Skeletal muscle satellite cell (primary cell): ENCODE data around the gene TYW5. TPM values are rescaled to one million over a fixed set of nuclear protein-coding genes. Genes with fewer than 3 reads are reported as not detected.

Experiments
- H3K27me3 ChIP-seq: 2 replicates; pipeline ENCODE4 v1.7.0; 2013; ENCODE audit warnings: low read length; ENCODE audit not compliant: control insufficient read depth, insufficient read depth
- H3K36me3 ChIP-seq: 2 replicates; pipeline ENCODE4 v1.7.0; 2013; ENCODE audit warnings: mild to moderate bottlenecking, control low read depth, low read length; ENCODE audit not compliant: insufficient read depth
- H3K4me1 ChIP-seq: 2 replicates; pipeline ENCODE4 v1.7.0; 2013; ENCODE audit warnings: low read length; ENCODE audit not compliant: control insufficient read depth, insufficient read depth
- H3K4me2 ChIP-seq: 2 replicates; pipeline ENCODE4 v1.7.0; 2013; ENCODE audit warnings: mild to moderate bottlenecking, low read length
- H3K4me3 ChIP-seq: 2 replicates; pipeline ENCODE4 v1.7.0; 2013; ENCODE audit warnings: low read length
- H3K9ac ChIP-seq: 2 replicates; pipeline ENCODE4 v1.7.0; 2013; ENCODE audit warnings: mild to moderate bottlenecking, low read depth, low read length, moderate library complexity
- H3K9me3 ChIP-seq: replicated peaks from 2 replicates; pipeline ENCODE4 v1.7.0; 2013; ENCODE audit warnings: mild to moderate bottlenecking, control low read depth, low read length
- small RNA-seq: library from RNA; depleted of rRNA; stranded (forward); fragments of <200 nt; gene quantifications from one replicate; pipeline ENCODE3, GENCODE V24; 2012

TYW5 gene

GRCh38 chr2:199895406-199895805 is 59.9 kb downstream of the TYW5 start:
- no peak overlapping the region for H3K9ac ChIP-seq
- H3K27me3 ChIP-seq = no peaks in the 10 kb centered on the region
- no peak overlapping the region for H3K4me2 ChIP-seq
- no peaks in the 10 kb centered on the region for H3K9me3 ChIP-seq
- H3K4me3 ChIP-seq = no peak overlapping the region
- no peaks in the 10 kb centered on the region for H3K36me3 ChIP-seq
- H3K4me1 ChIP-seq = no peaks in the 10 kb centered on the region

- H3K9me3 ChIP-seq = no peaks in the 10 kb centered on the region
- H3K9ac ChIP-seq = no peak overlapping the region
- H3K4me3 ChIP-seq = no peak overlapping the region
- no peaks in the 10 kb centered on the region for H3K36me3 ChIP-seq
- H3K4me2 ChIP-seq = no peak overlapping the region
- H3K27me3 ChIP-seq = no peaks in the 10 kb centered on the region
- H3K4me1 ChIP-seq = no peaks in the 10 kb centered on the region
Observed at GRCh38 chr2:199883474-199884212, 71.6 kb downstream of the TYW5 start.

- no peaks in the 10 kb centered on the region for H3K4me1 ChIP-seq
- H3K36me3 ChIP-seq = no peaks in the 10 kb centered on the region
- no peak overlapping the region for H3K9ac ChIP-seq
- H3K27me3 ChIP-seq = no peaks in the 10 kb centered on the region
- no peak overlapping the region for H3K4me3 ChIP-seq
- H3K9me3 ChIP-seq = no peaks in the 10 kb centered on the region
- H3K4me2 ChIP-seq = no peak overlapping the region
Observed at GRCh38 chr2:199882667-199883066, 72.6 kb downstream of the TYW5 start.

Small RNA genes lying within 50 kb of the gene (small RNA-seq; reads per million reads assigned to genes)
- gene RN7SL717P = not detected
